Parathyroid adenoma (tissue), 2 donors: ENCODE results near the gene TOP3B.

ENCODE experiments used
- H2AFZ ChIP-seq: fragments of 300-600 bp; sonication (generic); one replicate; pipeline ENCODE4 v1.7.0; 2017; ENCODE audit warnings: antibody characterized with exemption, mild to moderate bottlenecking
- H3K27ac ChIP-seq: fragments of 300-600 bp; sonication (generic); one replicate; pipeline ENCODE4 v1.7.0; 2017
- H3K27me3 ChIP-seq: fragments of 300-600 bp; sonication (generic); one replicate; pipeline ENCODE4 v1.7.0; 2017; ENCODE audit warnings: low read length; ENCODE audit not compliant: control insufficient read depth, insufficient read depth
- H3K36me3 ChIP-seq: fragments of 300-600 bp; sonication (generic); one replicate; pipeline ENCODE4 v1.7.0; 2017; ENCODE audit warnings: low read length; ENCODE audit not compliant: control insufficient read depth, insufficient read depth
- H3K4me1 ChIP-seq: fragments of 300-600 bp; sonication (generic); one replicate; pipeline ENCODE4 v1.7.0; 2017; ENCODE audit warnings: control low read depth
- H3K4me2 ChIP-seq: fragments of 300-600 bp; sonication (generic); one replicate; pipeline ENCODE4 v1.7.0; 2017; ENCODE audit warnings: low read length
- H3K4me3 ChIP-seq: fragments of 300-600 bp; sonication (generic); one replicate; pipeline ENCODE4 v1.7.0; 2017; ENCODE audit warnings: low read depth, low read length
- H3K79me2 ChIP-seq: fragments of 300-600 bp; sonication (generic); one replicate; pipeline ENCODE4 v1.7.0; 2017; ENCODE audit warnings: control low read depth
- H3K9ac ChIP-seq: fragments of 300-600 bp; sonication (generic); one replicate; pipeline ENCODE4 v1.7.0; 2017; ENCODE audit warnings: mild to moderate bottlenecking
- H3K9me3 ChIP-seq: fragments of 300-600 bp; sonication (generic); one replicate; pipeline ENCODE4 v1.7.0; 2017; ENCODE audit warnings: low read length; ENCODE audit not compliant: control insufficient read depth
- CTCF ChIP-seq: fragments of 300-600 bp; sonication (generic); IDR thresholded peaks from one replicate; pipeline ENCODE4 v1.7.0; 2017; ENCODE audit warnings: antibody characterized with exemption, mild to moderate bottlenecking
- donor health status: primary hyperparathyroidism.

The TOP3B gene

GRCh38 chr22:21998595-21999247 is 16.1 kb upstream of the TOP3B start:
- Histone ChIP-seq H3K4me2 (no peak overlapping the region), H3K27ac (no peak overlapping the region), H3K9ac (no peak overlapping the region), H3K9me3 (no peaks in the 10 kb centered on the region), H3K79me2 (no peaks in the 10 kb centered on the region), H3K4me1 (no peaks in the 10 kb centered on the region), H2AFZ (no peak overlapping the region), H3K4me3 (no peak overlapping the region), H3K36me3 (no peaks in the 10 kb centered on the region), H3K27me3 (no peaks in the 10 kb centered on the region)
- TF ChIP-seq CTCF: no peak

GRCh38 chr22:21996175-21996720 is 13.7 kb upstream of the TOP3B start:
- no peaks in the 10 kb centered on the region for H3K27me3 ChIP-seq
- TF ChIP-seq CTCF: no peak
- no peaks in the 10 kb centered on the region for H3K36me3 ChIP-seq
- no peak overlapping the region for H3K27ac ChIP-seq
- no peak overlapping the region for H3K9ac ChIP-seq
- no peaks in the 10 kb centered on the region for H3K4me1 ChIP-seq
- H3K79me2 ChIP-seq: no peaks in the 10 kb centered on the region
- H3K4me3 ChIP-seq: no peak overlapping the region
- H2AFZ ChIP-seq: no peak overlapping the region
- H3K9me3 ChIP-seq: no peaks in the 10 kb centered on the region
- no peak overlapping the region for H3K4me2 ChIP-seq

- no peaks in the 10 kb centered on the region for H3K9me3 ChIP-seq
- H3K4me2 ChIP-seq: no peak overlapping the region
- H3K36me3 ChIP-seq: no peaks in the 10 kb centered on the region
- H3K4me3 ChIP-seq: no peak overlapping the region
- H3K4me1 ChIP-seq: no peaks in the 10 kb centered on the region
- no peak overlapping the region for H2AFZ ChIP-seq
- no peak overlapping the region for H3K27ac ChIP-seq
- TF ChIP-seq CTCF: no peak
- no peaks in the 10 kb centered on the region for H3K79me2 ChIP-seq
- H3K9ac ChIP-seq: no peak overlapping the region
- H3K27me3 ChIP-seq: no peaks in the 10 kb centered on the region
Observed at GRCh38 chr22:21995660-21996059, 13.1 kb upstream of the TOP3B start.

GRCh38 chr22:21994881-21995444 is 12.4 kb upstream of the TOP3B start:
- no peak overlapping the region for H3K4me2 ChIP-seq
- no peak overlapping the region for H3K9ac ChIP-seq
- no peaks in the 10 kb centered on the region for H3K36me3 ChIP-seq
- no peak overlapping the region for H3K4me3 ChIP-seq
- H3K27ac ChIP-seq: no peak overlapping the region
- no peak for TF ChIP-seq CTCF
- H3K79me2 ChIP-seq: no peaks in the 10 kb centered on the region
- H3K4me1 ChIP-seq: no peaks in the 10 kb centered on the region
- H2AFZ ChIP-seq: no peak overlapping the region
- H3K9me3 ChIP-seq: no peaks in the 10 kb centered on the region
- H3K27me3 ChIP-seq: no peaks in the 10 kb centered on the region
